ENCODE data around the gene NDUFAF4.
A peak's percentile ranks its signal among the peaks of the same experiment; 100 is the strongest.
"Not testable (repeated sequence)": the region's sequence is repeated elsewhere in the genome, so short reads cannot be mapped to it uniquely, and the experiment has no call there.

NDUFAF4 gene

GRCh38 chr6:96899019-96899418 is 1.3 kb upstream of the NDUFAF4 start:
- DNase-seq (ENCODE audit: low spot score) = peak; percentile 34

- no peak for DNase-seq (ENCODE audit: low spot score)
Measured at GRCh38 chr6:96898241-96898851, 655 bp upstream of the NDUFAF4 start.

GRCh38 chr6:96889146-96889545 is 8.5 kb downstream of the NDUFAF4 start:
- no peak for DNase-seq (ENCODE audit: low spot score)

GRCh38 chr6:96888745-96889144 is 8.9 kb downstream of the NDUFAF4 start:
- DNase-seq (ENCODE audit: low spot score) = no peak

- DNase-seq (ENCODE audit: low spot score) = no peak
Measured at GRCh38 chr6:96886519-96886918, 11.2 kb downstream of the NDUFAF4 start.

- not testable (repeated sequence) for DNase-seq (ENCODE audit: low spot score)
Measured at GRCh38 chr6:96885187-96885631, 12.5 kb downstream of the NDUFAF4 start.

- DNase-seq (ENCODE audit: low spot score) = no peak
Measured at GRCh38 chr6:96878143-96878542, 19.5 kb downstream of the NDUFAF4 start.

GRCh38 chr6:96876886-96877545 is 20.7 kb downstream of the NDUFAF4 start:
- DNase-seq (ENCODE audit: low spot score) = no peak

GRCh38 chr6:96872976-96873375 is 24.7 kb downstream of the NDUFAF4 start:
- DNase-seq (ENCODE audit: low spot score) = no peak

- DNase-seq (ENCODE audit: low spot score) = no peak
Measured at GRCh38 chr6:96865055-96865405, 32.7 kb downstream of the NDUFAF4 start.

- DNase-seq (ENCODE audit: low spot score) = no peak
Measured at GRCh38 chr6:96864216-96865054, 33.3 kb downstream of the NDUFAF4 start.

GRCh38 chr6:96862560-96862959 is 35.1 kb downstream of the NDUFAF4 start:
- no peak for DNase-seq (ENCODE audit: low spot score)

GRCh38 chr6:96861588-96861987 is 36.1 kb downstream of the NDUFAF4 start:
- no peak for DNase-seq (ENCODE audit: low spot score)

GRCh38 chr6:96856856-96857255 is 40.8 kb downstream of the NDUFAF4 start:
- no peak for DNase-seq (ENCODE audit: low spot score)

- no peak for DNase-seq (ENCODE audit: low spot score)
Measured at GRCh38 chr6:96853083-96853482, 44.6 kb downstream of the NDUFAF4 start.

- DNase-seq (ENCODE audit: low spot score) = no peak
Measured at GRCh38 chr6:96852605-96853004, 45.1 kb downstream of the NDUFAF4 start.

GRCh38 chr6:96851858-96852257 is 45.8 kb downstream of the NDUFAF4 start:
- DNase-seq (ENCODE audit: low spot score) = no peak

- DNase-seq (ENCODE audit: low spot score) = no peak
Measured at GRCh38 chr6:96849615-96850014, 48.1 kb downstream of the NDUFAF4 start.

- no peak for DNase-seq (ENCODE audit: low spot score)
Measured at GRCh38 chr6:96844530-96844929, 53.2 kb downstream of the NDUFAF4 start.

- no peak for DNase-seq (ENCODE audit: low spot score)
Measured at GRCh38 chr6:96841345-96841744, 56.3 kb downstream of the NDUFAF4 start.

Measured in AG08396 (cell line).